Measurements from ENCODE around the gene MFSD8.

DNA sequence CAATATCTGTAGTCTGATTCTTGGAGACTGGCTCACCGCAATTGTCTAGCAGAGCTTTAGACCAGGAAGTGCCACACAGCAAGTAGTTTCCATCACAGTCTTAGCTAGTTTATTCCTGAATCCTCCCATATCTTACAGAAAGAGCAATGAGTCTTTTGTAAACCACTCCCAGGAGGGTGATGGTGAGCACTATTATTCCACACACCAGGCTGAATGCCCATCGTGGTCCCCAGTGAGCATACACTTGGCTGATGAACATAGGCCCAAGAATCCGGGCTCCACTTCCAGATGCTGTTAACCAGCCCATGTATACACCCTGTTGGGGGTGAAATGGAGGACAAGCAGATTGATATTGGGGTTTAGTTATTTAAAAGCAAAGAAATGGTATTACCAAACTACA is 44.5 kb downstream of the MFSD8 start:
- TF ChIP-seq POLR2A (IDR thresholded peaks at IDR 0.05): no peak
- TF ChIP-seq POLR2AphosphoS5 (IDR thresholded peaks at IDR 0.05): no peak
